ENCODE measurements around the gene SLCO1B1.
"Not testable (repeated sequence)": the region's sequence is repeated elsewhere in the genome, so short reads cannot be mapped to it uniquely, and the experiment has no call there.

SLCO1B1 gene

DNA sequence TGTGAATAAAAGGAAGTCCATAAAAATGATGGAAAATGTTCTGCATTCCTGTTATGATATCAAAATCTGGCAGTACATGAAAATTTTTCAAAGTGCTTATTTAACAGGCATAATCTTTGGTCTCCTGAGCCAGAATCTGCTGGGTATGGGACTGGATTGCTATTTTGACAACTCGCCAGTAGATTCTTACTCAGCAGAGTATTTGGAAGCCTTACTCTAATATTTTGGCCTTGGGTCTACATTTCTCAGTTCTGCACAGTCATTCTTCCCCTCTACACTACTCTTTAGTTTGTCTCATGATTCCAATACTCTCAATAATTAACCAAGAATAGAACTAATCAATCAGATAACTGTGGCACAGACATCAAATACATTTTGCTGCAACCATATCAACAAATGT lies 1.1 kb upstream of the SLCO1B1 start:
- no peaks in the 10 kb centered on the region for H3K9me3 ChIP-seq (ENCODE audit: control extremely low read depth in 1 of 5, control insufficient read depth in 4 of 5, insufficient read depth in 2 of 5, low read depth in 1 of 5, low read length in 4 of 5)
- no peaks in the 10 kb centered on the region for H3K27me3 ChIP-seq (replicated peaks in 2 of 5; ENCODE audit: control insufficient read depth in 4 of 5, insufficient read depth in 5 of 5, low read length in 4 of 5)
- no peak for DNase-seq
- ChIA-PET CTCF (no interaction called here), POLR2A (no interaction called here)
- WGBS (ENCODE audit: insufficient coverage): 10% methylated on average over 1 of the region's 1 CpG
- H3K36me3 ChIP-seq (ENCODE audit: control insufficient read depth in 4 of 4, insufficient read depth in 4 of 4, low read length in 3 of 4): no peaks in the 10 kb centered on the region
- H3K4me1 ChIP-seq (ENCODE audit: control extremely low read depth in 1 of 4, control insufficient read depth in 4 of 4, insufficient read depth in 4 of 4, low read length in 3 of 4): no peaks in the 10 kb centered on the region
- H3K27ac ChIP-seq (ENCODE audit: insufficient read depth in 1 of 2, low read depth in 1 of 2, low read length in 2 of 2, poor library complexity in 1 of 2, severe bottlenecking in 2 of 2): no peak overlapping the region
- H3K4me3 ChIP-seq (ENCODE audit: control insufficient read depth in 1 of 7, extremely low read depth in 1 of 7, insufficient read depth in 4 of 7, low read depth in 2 of 7, low read length in 6 of 7): no peak overlapping the region

DNA sequence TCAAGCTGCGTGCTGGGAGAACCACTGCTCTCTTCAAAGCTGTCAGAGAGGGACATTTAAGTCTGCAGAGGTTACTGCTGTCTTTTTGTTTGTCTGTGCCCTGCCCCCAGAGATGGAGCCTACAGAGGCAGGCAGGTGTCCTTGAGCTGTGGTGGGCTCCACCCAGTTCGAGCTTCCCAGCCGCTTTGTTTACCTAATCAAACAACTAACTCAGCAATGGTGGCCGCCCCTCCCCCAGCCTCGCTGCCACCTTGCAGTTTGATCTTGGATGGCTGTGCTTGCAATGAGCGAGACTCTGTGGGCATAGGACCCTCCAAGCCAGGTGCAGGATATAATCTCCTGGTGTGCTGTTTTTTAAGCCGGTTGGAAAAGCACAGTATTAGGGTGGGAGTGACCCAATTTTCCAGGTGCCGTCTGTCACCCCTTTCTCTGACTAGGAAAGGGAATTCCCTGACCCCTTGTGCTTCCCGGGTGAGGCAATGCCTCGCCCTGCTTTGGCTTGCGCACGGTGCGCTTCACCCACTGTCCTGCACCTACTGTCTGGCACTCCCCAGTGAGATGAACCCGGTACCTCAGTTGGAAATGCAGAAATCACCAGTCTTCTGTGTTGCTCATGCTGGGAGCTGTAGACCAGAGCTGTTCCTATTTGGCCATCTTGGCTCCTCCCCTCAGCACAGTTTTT lies 6.5 kb downstream of the SLCO1B1 start:
- CTCF ChIA-PET; H3K36me3 ChIP-seq (ENCODE audit: control insufficient read depth in 4 of 4, insufficient read depth in 4 of 4, low read length in 3 of 4); H3K27ac ChIP-seq (ENCODE audit: insufficient read depth in 1 of 2, low read depth in 1 of 2, low read length in 2 of 2, poor library complexity in 1 of 2, severe bottlenecking in 2 of 2); H3K9me3 ChIP-seq (ENCODE audit: control extremely low read depth in 1 of 5, control insufficient read depth in 4 of 5, insufficient read depth in 2 of 5, low read depth in 1 of 5, low read length in 4 of 5); POLR2A ChIA-PET; H3K4me1 ChIP-seq (ENCODE audit: control extremely low read depth in 1 of 4, control insufficient read depth in 4 of 4, insufficient read depth in 4 of 4, low read length in 3 of 4); H3K4me3 ChIP-seq (ENCODE audit: control insufficient read depth in 1 of 7, extremely low read depth in 1 of 7, insufficient read depth in 4 of 7, low read depth in 2 of 7, low read length in 6 of 7); H3K27me3 ChIP-seq (replicated peaks in 2 of 5; ENCODE audit: control insufficient read depth in 4 of 5, insufficient read depth in 5 of 5, low read length in 4 of 5); DNase-seq: not testable (repeated sequence)
- 99% methylated on average over 14 of the region's 14 CpGs for WGBS (ENCODE audit: insufficient coverage)

DNA sequence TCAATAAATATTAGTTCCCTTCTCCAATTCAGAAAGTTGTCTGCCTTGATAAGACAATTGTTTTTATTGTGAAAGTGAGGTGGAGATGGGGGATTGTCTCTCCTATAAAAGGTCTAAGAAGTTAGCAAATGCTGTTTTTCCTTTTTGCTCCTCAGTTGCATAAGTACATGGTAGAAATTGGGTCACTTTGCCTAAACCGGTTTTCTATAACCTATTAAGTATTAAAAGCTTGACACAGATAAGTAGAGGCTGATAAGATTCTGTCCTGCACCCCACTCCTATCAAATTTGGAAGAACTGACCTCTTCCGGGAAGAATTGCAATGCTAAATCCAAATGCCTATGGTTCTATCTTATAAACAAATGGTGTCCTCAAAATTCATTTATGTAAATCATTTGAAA lies 7.0 kb downstream of the SLCO1B1 start:
- H3K27ac ChIP-seq (ENCODE audit: insufficient read depth in 1 of 2, low read depth in 1 of 2, low read length in 2 of 2, poor library complexity in 1 of 2, severe bottlenecking in 2 of 2): no peak overlapping the region
- H3K4me1 ChIP-seq (ENCODE audit: control extremely low read depth in 1 of 4, control insufficient read depth in 4 of 4, insufficient read depth in 4 of 4, low read length in 3 of 4): no peaks in the 10 kb centered on the region
- no peaks in the 10 kb centered on the region for H3K36me3 ChIP-seq (ENCODE audit: control insufficient read depth in 4 of 4, insufficient read depth in 4 of 4, low read length in 3 of 4)
- no peak for DNase-seq
- 71% methylated on average over 1 of the region's 2 CpGs for WGBS (ENCODE audit: insufficient coverage)
- ChIA-PET CTCF (no interaction called here), POLR2A (no interaction called here)
- no peak overlapping the region for H3K4me3 ChIP-seq (ENCODE audit: control insufficient read depth in 1 of 7, extremely low read depth in 1 of 7, insufficient read depth in 4 of 7, low read depth in 2 of 7, low read length in 6 of 7)
- no peaks in the 10 kb centered on the region for H3K27me3 ChIP-seq (replicated peaks in 2 of 5; ENCODE audit: control insufficient read depth in 4 of 5, insufficient read depth in 5 of 5, low read length in 4 of 5)
- H3K9me3 ChIP-seq (ENCODE audit: control extremely low read depth in 1 of 5, control insufficient read depth in 4 of 5, insufficient read depth in 2 of 5, low read depth in 1 of 5, low read length in 4 of 5): no peaks in the 10 kb centered on the region

DNA sequence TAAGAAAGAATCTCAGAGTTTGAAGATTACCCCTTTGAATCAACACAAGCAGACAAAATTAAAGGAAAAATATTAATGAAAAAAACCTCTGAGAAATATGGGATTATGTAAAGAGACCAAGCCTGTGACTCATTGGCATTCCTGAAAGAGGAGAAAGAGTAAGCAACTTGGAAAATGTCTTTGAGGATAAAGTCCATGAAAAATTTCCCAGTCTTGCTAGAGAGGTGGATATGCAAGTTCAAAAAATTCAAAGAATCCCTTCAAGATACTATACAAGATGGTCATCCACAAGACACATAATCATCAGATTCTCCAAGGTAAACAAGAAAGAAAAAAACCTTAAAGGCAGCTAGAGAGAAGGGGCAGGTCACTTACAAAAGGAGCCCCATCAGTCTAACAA lies 13.3 kb downstream of the SLCO1B1 start:
- H3K4me1 ChIP-seq (ENCODE audit: control extremely low read depth in 1 of 4, control insufficient read depth in 4 of 4, insufficient read depth in 4 of 4, low read length in 3 of 4): no peaks in the 10 kb centered on the region
- H3K27ac ChIP-seq (ENCODE audit: insufficient read depth in 1 of 2, low read depth in 1 of 2, low read length in 2 of 2, poor library complexity in 1 of 2, severe bottlenecking in 2 of 2): no peak overlapping the region
- no peak for DNase-seq
- no peak overlapping the region for H3K4me3 ChIP-seq (ENCODE audit: control insufficient read depth in 1 of 7, extremely low read depth in 1 of 7, insufficient read depth in 4 of 7, low read depth in 2 of 7, low read length in 6 of 7)
- H3K9me3 ChIP-seq (ENCODE audit: control extremely low read depth in 1 of 5, control insufficient read depth in 4 of 5, insufficient read depth in 2 of 5, low read depth in 1 of 5, low read length in 4 of 5): no peaks in the 10 kb centered on the region
- ChIA-PET POLR2A (no interaction called here), CTCF (no interaction called here)
- no peaks in the 10 kb centered on the region for H3K27me3 ChIP-seq (replicated peaks in 2 of 5; ENCODE audit: control insufficient read depth in 4 of 5, insufficient read depth in 5 of 5, low read length in 4 of 5)
- H3K36me3 ChIP-seq (ENCODE audit: control insufficient read depth in 4 of 4, insufficient read depth in 4 of 4, low read length in 3 of 4): no peaks in the 10 kb centered on the region

DNA sequence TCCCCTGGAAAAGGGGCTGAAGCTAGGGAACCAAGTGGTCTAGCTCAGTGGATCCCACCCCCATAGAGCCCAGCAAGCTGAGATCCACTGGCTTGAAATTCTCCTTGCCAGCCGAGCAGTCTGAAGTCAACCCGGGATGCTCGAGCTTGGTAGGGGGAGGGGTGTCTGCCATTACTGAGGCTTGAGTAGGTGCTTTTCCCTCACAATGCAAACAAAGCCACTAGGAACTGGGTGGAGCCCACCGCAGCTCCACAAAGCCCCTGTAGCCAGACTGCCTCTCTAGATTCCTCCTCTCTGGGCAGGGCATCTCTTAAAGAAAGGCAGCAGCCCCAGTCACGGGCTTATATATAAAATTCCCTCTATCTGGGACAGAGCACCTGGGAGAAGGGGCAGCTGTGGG lies 18.9 kb downstream of the SLCO1B1 start:
- H3K36me3 ChIP-seq (ENCODE audit: control insufficient read depth in 4 of 4, insufficient read depth in 4 of 4, low read length in 3 of 4); DNase-seq; H3K27me3 ChIP-seq (replicated peaks in 2 of 5; ENCODE audit: control insufficient read depth in 4 of 5, insufficient read depth in 5 of 5, low read length in 4 of 5); POLR2A ChIA-PET; H3K9me3 ChIP-seq (ENCODE audit: control extremely low read depth in 1 of 5, control insufficient read depth in 4 of 5, insufficient read depth in 2 of 5, low read depth in 1 of 5, low read length in 4 of 5); H3K27ac ChIP-seq (ENCODE audit: insufficient read depth in 1 of 2, low read depth in 1 of 2, low read length in 2 of 2, poor library complexity in 1 of 2, severe bottlenecking in 2 of 2); CTCF ChIA-PET; H3K4me1 ChIP-seq (ENCODE audit: control extremely low read depth in 1 of 4, control insufficient read depth in 4 of 4, insufficient read depth in 4 of 4, low read length in 3 of 4); H3K4me3 ChIP-seq (ENCODE audit: control insufficient read depth in 1 of 7, extremely low read depth in 1 of 7, insufficient read depth in 4 of 7, low read depth in 2 of 7, low read length in 6 of 7): not testable (repeated sequence)
- WGBS (ENCODE audit: insufficient coverage): 88% methylated on average over 1 of the region's 5 CpGs

DNA sequence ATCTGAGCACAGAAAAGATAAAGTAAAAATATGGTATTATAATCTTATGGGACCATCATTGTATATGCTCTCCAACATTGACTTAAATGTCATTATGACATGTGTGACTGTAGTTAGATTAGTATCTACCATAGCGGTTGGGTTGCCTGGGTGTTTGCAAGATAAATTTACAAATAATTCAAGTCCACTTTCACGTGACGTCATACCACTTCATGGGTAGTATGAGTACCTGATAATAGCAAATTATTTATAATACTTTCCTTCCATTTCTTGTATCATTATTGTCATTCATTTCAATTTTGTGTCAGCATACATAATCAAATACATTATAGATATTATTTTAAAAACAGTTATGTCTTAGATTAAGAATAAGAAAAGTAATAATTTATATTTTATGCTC lies 20.2 kb downstream of the SLCO1B1 start:
- WGBS (ENCODE audit: insufficient coverage): no CpG with 5 or more reads among the region's 3 CpGs
- Histone ChIP-seq H3K27me3 (replicated peaks in 2 of 5; ENCODE audit: control insufficient read depth in 4 of 5, insufficient read depth in 5 of 5, low read length in 4 of 5) (no peaks in the 10 kb centered on the region), H3K36me3 (ENCODE audit: control insufficient read depth in 4 of 4, insufficient read depth in 4 of 4, low read length in 3 of 4) (no peaks in the 10 kb centered on the region), H3K4me1 (ENCODE audit: control extremely low read depth in 1 of 4, control insufficient read depth in 4 of 4, insufficient read depth in 4 of 4, low read length in 3 of 4) (no peaks in the 10 kb centered on the region), H3K27ac (ENCODE audit: insufficient read depth in 1 of 2, low read depth in 1 of 2, low read length in 2 of 2, poor library complexity in 1 of 2, severe bottlenecking in 2 of 2) (no peak overlapping the region), H3K4me3 (ENCODE audit: control insufficient read depth in 1 of 7, extremely low read depth in 1 of 7, insufficient read depth in 4 of 7, low read depth in 2 of 7, low read length in 6 of 7) (no peak overlapping the region), H3K9me3 (ENCODE audit: control extremely low read depth in 1 of 5, control insufficient read depth in 4 of 5, insufficient read depth in 2 of 5, low read depth in 1 of 5, low read length in 4 of 5) (peaks cover 0 to 2% (median 0%) of the 10 kb centered on the region in 5 experiments)
- CTCF ChIA-PET: no interaction called here
- POLR2A ChIA-PET: no interaction called here
- no peak for DNase-seq

DNA sequence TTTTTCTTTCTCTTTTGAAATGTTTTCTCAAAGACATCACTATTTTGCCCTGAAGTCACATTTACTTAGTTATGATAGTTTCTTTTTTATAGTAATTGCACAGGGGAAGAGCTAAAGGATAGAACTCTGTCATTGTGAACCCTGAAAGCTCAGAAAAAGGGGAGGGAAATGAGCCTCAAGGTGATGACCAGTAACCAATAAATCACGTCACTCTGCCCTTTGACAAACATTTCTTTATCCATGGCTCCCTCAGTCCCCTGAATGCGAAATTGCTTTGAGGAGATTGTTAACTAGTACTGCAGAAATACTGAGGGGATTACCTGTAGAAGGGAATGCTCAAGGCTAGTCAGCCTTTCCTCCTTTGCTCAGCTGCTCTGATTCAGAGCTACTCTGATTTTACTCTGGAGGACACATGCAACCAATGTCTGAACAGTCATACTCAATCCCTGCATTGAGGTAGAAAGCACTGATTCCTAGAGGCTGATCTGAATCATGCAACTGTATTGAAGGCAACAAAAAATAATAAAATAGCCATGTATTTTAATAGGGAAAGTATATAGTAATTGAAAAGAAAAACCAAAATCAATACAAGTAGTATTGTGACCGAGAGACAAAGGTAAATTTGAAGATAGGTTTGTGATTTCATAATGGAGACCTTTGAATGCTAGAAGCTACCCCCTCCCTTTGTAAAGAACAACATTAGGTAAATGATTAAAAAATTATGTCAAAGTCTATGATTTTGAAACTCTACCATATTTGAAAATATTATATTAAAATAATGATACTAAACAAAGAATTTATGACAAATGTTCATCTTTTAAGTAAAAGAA lies 24.7 kb downstream of the SLCO1B1 start:
- DNase-seq: no peak
- Histone ChIP-seq H3K4me1 (ENCODE audit: control extremely low read depth in 1 of 4, control insufficient read depth in 4 of 4, insufficient read depth in 4 of 4, low read length in 3 of 4) (no peaks in the 10 kb centered on the region), H3K27me3 (replicated peaks in 2 of 5; ENCODE audit: control insufficient read depth in 4 of 5, insufficient read depth in 5 of 5, low read length in 4 of 5) (no peaks in the 10 kb centered on the region), H3K4me3 (ENCODE audit: control insufficient read depth in 1 of 7, extremely low read depth in 1 of 7, insufficient read depth in 4 of 7, low read depth in 2 of 7, low read length in 6 of 7) (no peak overlapping the region), H3K36me3 (ENCODE audit: control insufficient read depth in 4 of 4, insufficient read depth in 4 of 4, low read length in 3 of 4) (no peaks in the 10 kb centered on the region), H3K9me3 (ENCODE audit: control extremely low read depth in 1 of 5, control insufficient read depth in 4 of 5, insufficient read depth in 2 of 5, low read depth in 1 of 5, low read length in 4 of 5) (peaks cover 0 to 2% (median 0%) of the 10 kb centered on the region in 5 experiments), H3K27ac (ENCODE audit: insufficient read depth in 1 of 2, low read depth in 1 of 2, low read length in 2 of 2, poor library complexity in 1 of 2, severe bottlenecking in 2 of 2) (no peak overlapping the region)
- ChIA-PET POLR2A (no interaction called here), CTCF (no interaction called here)
- WGBS (ENCODE audit: insufficient coverage): no CpG with 5 or more reads among the region's 3 CpGs
